ENCODE measurements around the gene ITSN1. TPM values are rescaled to one million over a fixed set of nuclear protein-coding genes. Genes with fewer than 3 reads are reported as not detected.
"Not testable (repeated sequence)": the region's sequence is repeated elsewhere in the genome, so short reads cannot be mapped to it uniquely, and the experiment has no call there.

The ITSN1 gene
- total RNA-seq, 1 donor: 57.0 TPM

DNA sequence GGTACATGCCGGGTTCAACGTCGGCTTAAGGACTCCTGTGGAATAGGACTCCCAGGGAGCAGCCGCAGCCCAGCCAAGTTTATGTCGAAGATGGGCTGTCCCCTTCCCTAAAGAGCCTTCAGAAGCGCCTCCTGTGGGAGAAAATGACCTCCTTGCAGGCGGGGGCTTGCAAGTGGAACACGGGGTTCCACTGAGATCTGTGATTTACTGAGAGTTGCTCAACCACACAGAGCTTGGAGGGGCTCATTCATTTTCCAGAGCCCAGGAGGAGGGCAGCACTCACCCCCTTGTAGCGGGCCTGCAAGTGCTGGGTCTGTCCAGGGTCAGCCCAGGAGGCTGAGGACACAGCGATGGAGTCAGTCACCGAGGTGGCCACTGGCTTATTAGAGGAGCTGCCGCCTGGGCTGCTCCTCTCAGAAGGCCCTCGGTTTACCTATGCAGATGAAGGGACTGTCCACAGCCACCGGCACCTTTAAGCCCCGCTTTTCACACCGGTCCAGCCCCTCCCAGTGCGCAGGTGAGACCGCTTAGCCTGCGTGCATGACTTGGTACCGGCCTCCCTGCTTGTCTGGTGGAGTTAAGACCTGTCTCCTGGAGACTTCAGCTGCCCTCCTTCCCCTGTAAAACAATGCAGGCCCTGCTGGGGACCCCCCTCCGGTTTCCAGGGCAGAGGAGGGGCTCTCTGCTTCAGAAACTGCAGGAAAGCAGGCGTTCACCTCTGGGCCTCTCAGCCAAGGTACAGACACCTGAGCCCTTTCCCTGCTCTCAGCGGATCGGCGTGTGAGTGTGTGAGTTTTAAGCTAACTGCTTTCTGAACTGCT is 215.8 kb downstream of the ITSN1 start:
- TF ChIP-seq CTCF (IDR thresholded peaks at IDR 0.05; ENCODE audit: insufficient read depth, low read depth, low read length): no peak
- no peak for DNase-seq (ENCODE audit: low read depth)
- H3K4me3 ChIP-seq (ENCODE audit: low read depth, low read length): no peak overlapping the region

DNA sequence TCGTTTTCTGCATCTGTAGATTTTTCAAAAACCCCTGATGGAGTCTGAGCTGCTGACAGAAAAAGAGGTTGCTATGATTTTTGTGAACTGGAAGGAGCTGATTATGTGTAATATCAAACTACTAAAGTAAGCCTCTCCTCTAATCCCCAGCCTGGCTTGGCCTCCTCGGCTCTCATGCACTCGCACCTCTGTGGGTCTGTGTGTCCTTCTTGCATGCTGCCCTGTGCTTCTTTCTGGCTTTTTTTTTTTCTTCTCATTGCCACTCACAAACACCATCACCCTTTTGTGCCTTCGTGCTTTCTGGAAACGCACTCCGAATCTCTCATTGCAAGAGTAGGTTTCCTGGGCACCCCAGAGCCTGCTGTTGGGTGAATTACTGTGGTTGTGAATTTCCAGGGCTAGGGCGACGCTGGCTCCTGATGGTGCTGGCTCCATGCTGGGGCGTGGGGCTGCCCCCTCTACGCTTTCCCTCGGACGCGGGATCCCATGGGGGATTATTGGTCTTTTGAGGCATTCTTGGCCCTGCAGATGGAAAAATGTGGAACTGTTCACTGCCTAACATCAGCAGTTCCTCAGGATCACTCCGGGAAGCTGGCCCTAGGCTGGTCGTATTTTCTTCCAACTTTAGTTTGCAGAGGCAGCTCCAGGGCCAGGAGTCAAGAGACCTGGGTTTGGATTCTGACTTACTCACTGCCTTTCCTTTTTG is 216.5 kb downstream of the ITSN1 start:
- no peak for TF ChIP-seq CTCF (IDR thresholded peaks at IDR 0.05; ENCODE audit: insufficient read depth, low read depth, low read length)
- no peak for DNase-seq (ENCODE audit: low read depth)
- no peak overlapping the region for H3K4me3 ChIP-seq (ENCODE audit: low read depth, low read length)

GRCh38 chr21:33859373-33860102 is 217.2 kb downstream of the ITSN1 start:
- no peak for DNase-seq (ENCODE audit: low read depth)
- TF ChIP-seq CTCF (IDR thresholded peaks at IDR 0.05; ENCODE audit: insufficient read depth, low read depth, low read length): no peak
- no peak overlapping the region for H3K4me3 ChIP-seq (ENCODE audit: low read depth, low read length)

DNA sequence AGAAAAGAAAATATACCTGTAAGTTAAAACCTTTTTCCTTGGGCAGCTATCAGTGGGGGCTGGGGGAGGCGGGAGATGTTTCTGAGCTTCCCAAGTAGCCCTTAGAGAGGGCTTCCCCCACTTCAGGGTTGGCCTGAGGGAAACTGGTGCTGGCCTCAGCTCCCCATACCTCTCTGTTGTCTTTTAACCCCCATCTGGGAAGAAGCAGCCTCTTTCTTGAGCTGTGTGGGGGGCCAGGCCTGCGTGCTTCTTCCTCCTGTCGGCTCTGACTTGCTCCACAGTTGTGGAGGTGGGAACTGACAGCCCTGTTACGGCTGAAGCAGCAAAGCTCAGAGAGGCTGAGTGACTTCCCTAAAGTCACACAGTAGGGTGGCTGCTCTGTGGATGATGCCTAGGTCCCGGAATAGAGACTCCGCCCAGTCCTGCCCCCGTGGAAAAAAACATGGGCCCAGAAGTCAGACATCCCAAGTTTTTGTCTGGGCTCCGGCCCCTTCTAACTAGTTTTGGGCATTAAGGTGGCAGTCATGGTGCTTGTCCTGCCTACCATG is 218.1 kb downstream of the ITSN1 start:
- H3K4me3 ChIP-seq (ENCODE audit: low read depth, low read length): no peak overlapping the region
- no peak for TF ChIP-seq CTCF (IDR thresholded peaks at IDR 0.05; ENCODE audit: insufficient read depth, low read depth, low read length)
- no peak for DNase-seq (ENCODE audit: low read depth)

DNA sequence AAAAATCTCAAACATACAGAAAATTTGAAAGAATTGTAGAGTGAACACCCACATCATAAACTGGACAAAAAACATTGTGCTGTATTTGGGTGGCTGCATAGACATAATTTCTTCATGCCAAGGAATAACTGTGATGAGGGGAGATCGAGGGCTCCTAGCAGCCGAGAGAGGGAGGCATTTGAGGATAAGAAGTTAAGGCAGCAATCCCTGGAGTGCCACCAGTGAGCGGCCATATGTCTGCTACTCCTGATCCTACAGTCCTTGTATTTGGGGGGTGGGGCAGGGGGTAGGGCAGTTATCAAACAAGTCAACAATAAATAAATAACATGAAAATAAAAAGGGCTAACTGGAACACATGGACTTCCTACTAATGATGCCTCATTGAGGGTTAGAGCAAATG is 218.8 kb downstream of the ITSN1 start:
- no peak for TF ChIP-seq CTCF (IDR thresholded peaks at IDR 0.05; ENCODE audit: insufficient read depth, low read depth, low read length)
- no peak for DNase-seq (ENCODE audit: low read depth)
- no peak overlapping the region for H3K4me3 ChIP-seq (ENCODE audit: low read depth, low read length)

- H3K4me3 ChIP-seq (ENCODE audit: low read depth, low read length); DNase-seq (ENCODE audit: low read depth): not testable (repeated sequence)
Measured at GRCh38 chr21:33863191-33863590, 220.9 kb downstream of the ITSN1 start.

GRCh38 chr21:33864150-33864549 is 221.8 kb downstream of the ITSN1 start:
- no peak for TF ChIP-seq CTCF (IDR thresholded peaks at IDR 0.05; ENCODE audit: insufficient read depth, low read depth, low read length)
- H3K4me3 ChIP-seq (ENCODE audit: low read depth, low read length): no peak overlapping the region
- no peak for DNase-seq (ENCODE audit: low read depth)
